ENCODE measurements around the gene ANAPC7. TPM values are rescaled to one million over a fixed set of nuclear protein-coding genes. Genes with fewer than 3 reads are reported as not detected.
A peak's percentile ranks its signal among the peaks of the same experiment; 100 is the strongest.
"Not testable (repeated sequence)": the region's sequence is repeated elsewhere in the genome, so short reads cannot be mapped to it uniquely, and the experiment has no call there.

The ANAPC7 gene
- total RNA-seq, 1 experiment from 2014 or later, result 52.4 TPM

DNA sequence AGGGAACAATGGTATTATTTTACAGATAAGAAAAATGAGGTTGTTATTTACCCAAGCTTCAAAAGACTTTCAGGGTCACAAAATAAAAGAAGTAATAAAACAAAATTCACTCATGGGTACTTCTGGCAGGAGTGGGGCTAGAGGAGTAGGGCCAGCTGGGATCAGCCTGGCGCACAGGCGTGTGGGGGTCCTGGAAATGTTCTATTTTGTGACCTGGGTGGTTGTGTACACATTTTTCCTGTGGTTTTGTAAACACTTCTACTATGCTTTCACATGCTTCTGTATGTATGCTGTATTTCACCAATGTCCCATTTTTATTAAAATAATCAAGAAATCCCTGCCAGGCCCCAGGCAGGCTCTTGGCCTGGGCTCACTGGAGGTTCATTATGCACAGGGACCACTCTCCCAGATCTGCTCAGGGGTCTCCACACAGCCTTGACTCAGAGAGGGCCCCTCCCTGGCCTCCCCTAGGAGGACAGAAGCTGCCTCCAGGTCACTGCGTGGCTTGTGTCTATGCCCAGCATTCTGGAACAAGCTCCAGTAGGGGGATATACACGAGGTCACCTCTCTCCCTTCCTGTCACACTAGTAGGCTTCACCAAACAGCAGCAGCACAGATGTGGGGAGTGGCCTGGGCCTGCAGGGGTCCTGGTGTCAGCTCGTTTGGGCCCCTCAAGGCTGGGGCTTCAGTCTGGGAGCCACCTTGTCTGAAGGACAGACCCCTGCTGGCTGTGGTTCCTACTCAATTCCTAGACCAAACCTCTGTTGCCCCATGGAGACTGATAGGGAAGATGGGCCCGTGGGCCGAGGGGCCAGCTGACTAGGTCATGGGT is 37.8 kb downstream of the ANAPC7 start:
- no peaks in the 10 kb centered on the region for H3K79me2 ChIP-seq (ENCODE audit: low read depth)
- no peaks in the 10 kb centered on the region for H3K36me3 ChIP-seq (ENCODE audit: low read depth)
- no peaks in the 10 kb centered on the region for H3K4me1 ChIP-seq (replicated peaks; ENCODE audit: insufficient read depth)
- no peaks in the 10 kb centered on the region for H3K9me3 ChIP-seq (ENCODE audit: insufficient read depth, low read depth)
- no peak for DNase-seq
- peaks cover 12% of the 10 kb centered on the region; the same call in 1 of the 2 replicates for H3F3A ChIP-seq (ENCODE audit: insufficient read depth, low read depth)
- intact Hi-C loops (cut with micrococcal nuclease; ENCODE audit: unreplicated experiment), result no loop called here
- ChIA-PET POLR2A (ENCODE audit: unreplicated experiment) (no interaction called here), CTCF (interaction anchor here (1.2 kb wide), 1 partner anchor 11 kb away, joined by 3 read pairs; no protein-coding TSS in a partner anchor)
- no peaks in the 10 kb centered on the region for H3K9me2 ChIP-seq (ENCODE audit: insufficient read depth)
- H3K27ac ChIP-seq, result no peak overlapping the region
- H3K27me3 ChIP-seq (ENCODE audit: insufficient read depth, low read depth), result no peaks in the 10 kb centered on the region
- H4K20me1 ChIP-seq (ENCODE audit: insufficient read depth), result no peaks in the 10 kb centered on the region
- no peak overlapping the region for H3K4me2 ChIP-seq
- no TSS peak for BruUV-seq (replicated peaks)
- H2AFZ ChIP-seq, result no peak overlapping the region
- H3K4me3 ChIP-seq, result no peak overlapping the region
- TF ChIP-seq EZH2 (IDR thresholded peaks at IDR 0.05; ENCODE audit: low read depth), result no peak
- TF ChIP-seq, protein P1, sequence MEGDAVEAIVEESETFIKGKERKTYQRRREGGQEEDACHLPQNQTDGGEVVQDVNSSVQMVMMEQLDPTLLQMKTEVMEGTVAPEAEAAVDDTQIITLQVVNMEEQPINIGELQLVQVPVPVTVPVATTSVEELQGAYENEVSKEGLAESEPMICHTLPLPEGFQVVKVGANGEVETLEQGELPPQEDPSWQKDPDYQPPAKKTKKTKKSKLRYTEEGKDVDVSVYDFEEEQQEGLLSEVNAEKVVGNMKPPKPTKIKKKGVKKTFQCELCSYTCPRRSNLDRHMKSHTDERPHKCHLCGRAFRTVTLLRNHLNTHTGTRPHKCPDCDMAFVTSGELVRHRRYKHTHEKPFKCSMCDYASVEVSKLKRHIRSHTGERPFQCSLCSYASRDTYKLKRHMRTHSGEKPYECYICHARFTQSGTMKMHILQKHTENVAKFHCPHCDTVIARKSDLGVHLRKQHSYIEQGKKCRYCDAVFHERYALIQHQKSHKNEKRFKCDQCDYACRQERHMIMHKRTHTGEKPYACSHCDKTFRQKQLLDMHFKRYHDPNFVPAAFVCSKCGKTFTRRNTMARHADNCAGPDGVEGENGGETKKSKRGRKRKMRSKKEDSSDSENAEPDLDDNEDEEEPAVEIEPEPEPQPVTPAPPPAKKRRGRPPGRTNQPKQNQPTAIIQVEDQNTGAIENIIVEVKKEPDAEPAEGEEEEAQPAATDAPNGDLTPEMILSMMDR (conservative IDR thresholded peaks at IDR 0.05), result no peak

DNA sequence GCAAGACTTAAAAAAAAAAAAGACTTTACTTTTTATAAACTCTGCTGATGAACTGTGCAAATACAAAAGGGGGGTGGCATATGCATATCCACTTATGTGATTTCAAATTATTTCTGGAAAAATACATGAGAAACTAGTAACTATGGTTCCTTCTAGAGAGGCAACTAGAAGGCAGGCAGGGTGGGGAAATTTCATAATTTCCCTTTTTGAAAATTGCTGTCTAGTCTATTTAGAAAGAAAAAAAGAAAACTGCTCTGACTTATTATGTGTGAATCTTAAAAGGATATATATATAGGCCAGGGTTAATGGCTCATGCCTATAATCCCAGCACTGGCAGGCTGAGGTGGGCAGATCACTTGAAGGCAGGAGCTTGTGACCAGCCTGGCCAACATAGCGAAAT is 42.3 kb downstream of the ANAPC7 start:
- TF ChIP-seq, protein P1 (conservative IDR thresholded peaks at IDR 0.05), result no peak
- TF ChIP-seq EZH2 (IDR thresholded peaks at IDR 0.05; ENCODE audit: low read depth), result no peak
- CTCF ChIA-PET, result no interaction called here

DNA sequence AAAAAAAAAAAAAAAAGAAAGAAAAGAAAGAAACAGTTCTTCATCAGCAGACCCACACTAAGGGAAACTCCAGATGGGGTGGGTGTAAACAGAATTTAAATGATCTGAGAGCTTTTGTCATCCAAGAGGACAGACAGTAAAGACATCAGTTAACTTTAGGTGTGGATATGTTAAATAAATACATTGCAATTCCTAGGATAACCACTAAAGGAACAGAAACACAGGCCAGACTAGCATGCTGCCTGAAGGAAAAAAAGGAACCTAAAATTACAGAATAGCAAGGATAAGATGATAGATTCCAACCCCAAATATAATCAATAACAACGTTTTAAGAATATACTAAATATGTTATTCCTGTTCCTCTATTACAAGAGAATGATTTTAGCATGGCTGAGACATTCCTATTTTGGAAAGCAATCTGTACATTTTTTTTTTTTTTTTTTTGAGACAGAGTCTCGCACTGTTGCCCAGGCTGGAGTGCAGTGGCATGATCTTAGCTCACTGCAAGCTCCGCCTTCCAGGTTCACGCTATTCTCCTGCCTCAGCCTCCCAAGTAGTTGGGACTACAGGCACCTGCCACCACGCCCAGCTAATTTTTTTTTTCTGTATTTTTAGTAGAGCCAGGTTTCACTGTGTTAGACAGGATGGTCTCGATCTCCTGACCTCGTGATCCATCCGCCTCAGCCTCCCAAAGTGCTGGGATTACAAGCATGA is 45.0 kb downstream of the ANAPC7 start:
- H3K9me2 ChIP-seq (ENCODE audit: insufficient read depth); H3K4me3 ChIP-seq; H3K4me2 ChIP-seq; intact Hi-C loops (cut with micrococcal nuclease; ENCODE audit: unreplicated experiment); H3K27ac ChIP-seq; H3K27me3 ChIP-seq (ENCODE audit: insufficient read depth, low read depth); H3K4me1 ChIP-seq (replicated peaks; ENCODE audit: insufficient read depth); DNase-seq; POLR2A ChIA-PET (ENCODE audit: unreplicated experiment); H3K79me2 ChIP-seq (ENCODE audit: low read depth); H2AFZ ChIP-seq; H3K36me3 ChIP-seq (ENCODE audit: low read depth); BruUV-seq (replicated peaks); H4K20me1 ChIP-seq (ENCODE audit: insufficient read depth); H3K9me3 ChIP-seq (ENCODE audit: insufficient read depth, low read depth): not testable (repeated sequence)
- CTCF ChIA-PET, result interaction anchor here (0.6 to 1.1 kb wide), 3 partner anchors 9 to 257 kb away, joined by 3 to 4 read pairs (median 3); no protein-coding TSS in a partner anchor
- TF ChIP-seq, protein P1 (conservative IDR thresholded peaks at IDR 0.05), result peak; percentile 55
- H3F3A ChIP-seq (ENCODE audit: insufficient read depth, low read depth), result peaks cover 18% of the 10 kb centered on the region; the same call in 1 of the 2 replicates

More for the DNA sequence above, 42.3 kb downstream of the ANAPC7 start:
- no peak overlapping the region for H3K4me3 ChIP-seq
- DNase-seq, result no peak
- H3K9me3 ChIP-seq (ENCODE audit: insufficient read depth, low read depth), result no peaks in the 10 kb centered on the region
- POLR2A ChIA-PET (ENCODE audit: unreplicated experiment), result no interaction called here
- no peak overlapping the region for H3K4me2 ChIP-seq
- H3K36me3 ChIP-seq (ENCODE audit: low read depth), result no peaks in the 10 kb centered on the region
- H3K4me1 ChIP-seq (replicated peaks; ENCODE audit: insufficient read depth), result no peaks in the 10 kb centered on the region
- intact Hi-C loops (cut with micrococcal nuclease; ENCODE audit: unreplicated experiment), result no loop called here
- peaks cover 12% of the 10 kb centered on the region; the same call in 1 of the 2 replicates for H3F3A ChIP-seq (ENCODE audit: insufficient read depth, low read depth)
- BruUV-seq (replicated peaks), result no TSS peak
- no peaks in the 10 kb centered on the region for H3K27me3 ChIP-seq (ENCODE audit: insufficient read depth, low read depth)
- no peaks in the 10 kb centered on the region for H3K9me2 ChIP-seq (ENCODE audit: insufficient read depth)
- H3K79me2 ChIP-seq (ENCODE audit: low read depth), result no peaks in the 10 kb centered on the region
- no peak overlapping the region for H2AFZ ChIP-seq
- H3K27ac ChIP-seq, result no peak overlapping the region
- H4K20me1 ChIP-seq (ENCODE audit: insufficient read depth), result no peaks in the 10 kb centered on the region
